ENCODE measurements around the gene WARS2.

WARS2 gene

GRCh38 chr1:119099775-119100174, 40.7 kb downstream of the WARS2 start:
- H3K9me3 ChIP-seq (ENCODE audit: low read length), result no peaks in the 10 kb centered on the region
- H3K4me1 ChIP-seq (ENCODE audit: insufficient read depth, low read length), result no peaks in the 10 kb centered on the region
- no peak overlapping the region for H3K4me3 ChIP-seq (ENCODE audit: low read length)
- H3K27me3 ChIP-seq (ENCODE audit: insufficient read depth, low read length), result no peaks in the 10 kb centered on the region
- H2AFZ ChIP-seq (ENCODE audit: low read depth, low read length), result no peak overlapping the region
- H3K36me3 ChIP-seq (ENCODE audit: insufficient read depth, low read length), result no peaks in the 10 kb centered on the region

GRCh38 chr1:119097380-119097779, 43.1 kb downstream of the WARS2 start:
- Histone ChIP-seq H3K9me3 (ENCODE audit: low read length) (no peaks in the 10 kb centered on the region), H3K36me3 (ENCODE audit: insufficient read depth, low read length) (no peaks in the 10 kb centered on the region), H3K4me1 (ENCODE audit: insufficient read depth, low read length) (no peaks in the 10 kb centered on the region), H3K4me3 (ENCODE audit: low read length) (no peak overlapping the region), H3K27me3 (ENCODE audit: insufficient read depth, low read length) (no peaks in the 10 kb centered on the region), H2AFZ (ENCODE audit: low read depth, low read length) (no peak overlapping the region)

- Histone ChIP-seq H3K9me3 (ENCODE audit: low read length) (peaks cover 1% of the 10 kb centered on the region), H3K36me3 (ENCODE audit: insufficient read depth, low read length) (no peaks in the 10 kb centered on the region), H3K27me3 (ENCODE audit: insufficient read depth, low read length) (no peaks in the 10 kb centered on the region), H3K4me3 (ENCODE audit: low read length) (no peak overlapping the region), H2AFZ (ENCODE audit: low read depth, low read length) (no peak overlapping the region), H3K4me1 (ENCODE audit: insufficient read depth, low read length) (no peaks in the 10 kb centered on the region)
Measured at GRCh38 chr1:119093721-119094120, 46.7 kb downstream of the WARS2 start.

- H3K36me3 ChIP-seq (ENCODE audit: insufficient read depth, low read length), result no peaks in the 10 kb centered on the region
- H2AFZ ChIP-seq (ENCODE audit: low read depth, low read length), result no peak overlapping the region
- H3K4me1 ChIP-seq (ENCODE audit: insufficient read depth, low read length), result no peaks in the 10 kb centered on the region
- peaks cover 1% of the 10 kb centered on the region for H3K9me3 ChIP-seq (ENCODE audit: low read length)
- no peaks in the 10 kb centered on the region for H3K27me3 ChIP-seq (ENCODE audit: insufficient read depth, low read length)
- no peak overlapping the region for H3K4me3 ChIP-seq (ENCODE audit: low read length)
Measured at GRCh38 chr1:119091618-119092017, 48.8 kb downstream of the WARS2 start.

GRCh38 chr1:119090250-119090649, 50.2 kb downstream of the WARS2 start:
- no peak overlapping the region for H2AFZ ChIP-seq (ENCODE audit: low read depth, low read length)
- H3K4me3 ChIP-seq (ENCODE audit: low read length), result no peak overlapping the region
- no peaks in the 10 kb centered on the region for H3K36me3 ChIP-seq (ENCODE audit: insufficient read depth, low read length)
- peaks cover 1% of the 10 kb centered on the region for H3K9me3 ChIP-seq (ENCODE audit: low read length)
- no peaks in the 10 kb centered on the region for H3K4me1 ChIP-seq (ENCODE audit: insufficient read depth, low read length)
- H3K27me3 ChIP-seq (ENCODE audit: insufficient read depth, low read length), result no peaks in the 10 kb centered on the region

GRCh38 chr1:119086830-119087229, 53.6 kb downstream of the WARS2 start:
- no peak overlapping the region for H2AFZ ChIP-seq (ENCODE audit: low read depth, low read length)
- no peak overlapping the region for H3K4me3 ChIP-seq (ENCODE audit: low read length)
- peaks cover 1% of the 10 kb centered on the region for H3K9me3 ChIP-seq (ENCODE audit: low read length)
- H3K4me1 ChIP-seq (ENCODE audit: insufficient read depth, low read length), result no peaks in the 10 kb centered on the region
- no peaks in the 10 kb centered on the region for H3K27me3 ChIP-seq (ENCODE audit: insufficient read depth, low read length)
- H3K36me3 ChIP-seq (ENCODE audit: insufficient read depth, low read length), result no peaks in the 10 kb centered on the region

- Histone ChIP-seq H2AFZ (ENCODE audit: low read depth, low read length) (no peak overlapping the region), H3K4me1 (ENCODE audit: insufficient read depth, low read length) (no peaks in the 10 kb centered on the region), H3K4me3 (ENCODE audit: low read length) (no peak overlapping the region), H3K9me3 (ENCODE audit: low read length) (no peaks in the 10 kb centered on the region), H3K27me3 (ENCODE audit: insufficient read depth, low read length) (no peaks in the 10 kb centered on the region), H3K36me3 (ENCODE audit: insufficient read depth, low read length) (no peaks in the 10 kb centered on the region)
Measured at GRCh38 chr1:119084798-119085197, 55.7 kb downstream of the WARS2 start.

- Histone ChIP-seq H3K4me1 (ENCODE audit: insufficient read depth, low read length) (no peaks in the 10 kb centered on the region), H3K36me3 (ENCODE audit: insufficient read depth, low read length) (no peaks in the 10 kb centered on the region), H3K27me3 (ENCODE audit: insufficient read depth, low read length) (no peaks in the 10 kb centered on the region), H3K4me3 (ENCODE audit: low read length) (no peak overlapping the region), H3K9me3 (ENCODE audit: low read length) (no peaks in the 10 kb centered on the region), H2AFZ (ENCODE audit: low read depth, low read length) (no peak overlapping the region)
Measured at GRCh38 chr1:119083980-119084379, 56.5 kb downstream of the WARS2 start.

- H3K4me3 ChIP-seq (ENCODE audit: low read length), result no peak overlapping the region
- H3K27me3 ChIP-seq (ENCODE audit: insufficient read depth, low read length), result no peaks in the 10 kb centered on the region
- no peaks in the 10 kb centered on the region for H3K9me3 ChIP-seq (ENCODE audit: low read length)
- no peaks in the 10 kb centered on the region for H3K36me3 ChIP-seq (ENCODE audit: insufficient read depth, low read length)
- no peaks in the 10 kb centered on the region for H3K4me1 ChIP-seq (ENCODE audit: insufficient read depth, low read length)
- no peak overlapping the region for H2AFZ ChIP-seq (ENCODE audit: low read depth, low read length)
Measured at GRCh38 chr1:119083479-119083878, 57.0 kb downstream of the WARS2 start.

GRCh38 chr1:119081700-119082099, 58.8 kb downstream of the WARS2 start:
- no peaks in the 10 kb centered on the region for H3K9me3 ChIP-seq (ENCODE audit: low read length)
- no peaks in the 10 kb centered on the region for H3K4me1 ChIP-seq (ENCODE audit: insufficient read depth, low read length)
- no peak overlapping the region for H3K4me3 ChIP-seq (ENCODE audit: low read length)
- H3K36me3 ChIP-seq (ENCODE audit: insufficient read depth, low read length), result no peaks in the 10 kb centered on the region
- no peak overlapping the region for H2AFZ ChIP-seq (ENCODE audit: low read depth, low read length)
- no peaks in the 10 kb centered on the region for H3K27me3 ChIP-seq (ENCODE audit: insufficient read depth, low read length)

- Histone ChIP-seq H3K27me3 (ENCODE audit: insufficient read depth, low read length) (no peaks in the 10 kb centered on the region), H3K36me3 (ENCODE audit: insufficient read depth, low read length) (no peaks in the 10 kb centered on the region), H3K9me3 (ENCODE audit: low read length) (no peaks in the 10 kb centered on the region), H3K4me3 (ENCODE audit: low read length) (no peak overlapping the region), H3K4me1 (ENCODE audit: insufficient read depth, low read length) (no peaks in the 10 kb centered on the region), H2AFZ (ENCODE audit: low read depth, low read length) (no peak overlapping the region)
Measured at GRCh38 chr1:119081267-119081666, 59.2 kb downstream of the WARS2 start.

GRCh38 chr1:119080586-119080985, 59.9 kb downstream of the WARS2 start:
- H3K27me3 ChIP-seq (ENCODE audit: insufficient read depth, low read length), result no peaks in the 10 kb centered on the region
- H3K36me3 ChIP-seq (ENCODE audit: insufficient read depth, low read length), result no peaks in the 10 kb centered on the region
- no peaks in the 10 kb centered on the region for H3K4me1 ChIP-seq (ENCODE audit: insufficient read depth, low read length)
- H2AFZ ChIP-seq (ENCODE audit: low read depth, low read length), result no peak overlapping the region
- H3K9me3 ChIP-seq (ENCODE audit: low read length), result no peaks in the 10 kb centered on the region
- H3K4me3 ChIP-seq (ENCODE audit: low read length), result no peak overlapping the region

- H3K36me3 ChIP-seq (ENCODE audit: insufficient read depth, low read length), result no peaks in the 10 kb centered on the region
- H2AFZ ChIP-seq (ENCODE audit: low read depth, low read length), result no peak overlapping the region
- no peak overlapping the region for H3K4me3 ChIP-seq (ENCODE audit: low read length)
- no peaks in the 10 kb centered on the region for H3K4me1 ChIP-seq (ENCODE audit: insufficient read depth, low read length)
- no peaks in the 10 kb centered on the region for H3K27me3 ChIP-seq (ENCODE audit: insufficient read depth, low read length)
- no peaks in the 10 kb centered on the region for H3K9me3 ChIP-seq (ENCODE audit: low read length)
Measured at GRCh38 chr1:119079881-119080280, 60.6 kb downstream of the WARS2 start.

GRCh38 chr1:119075614-119076013, 64.8 kb downstream of the WARS2 start:
- Histone ChIP-seq H3K27me3 (ENCODE audit: insufficient read depth, low read length) (no peaks in the 10 kb centered on the region), H3K4me3 (ENCODE audit: low read length) (no peak overlapping the region), H3K4me1 (ENCODE audit: insufficient read depth, low read length) (no peaks in the 10 kb centered on the region)

More at GRCh38 chr1:119075614-119076013, 64.8 kb downstream of the WARS2 start:
- Histone ChIP-seq H3K9me3 (ENCODE audit: low read length) (no peaks in the 10 kb centered on the region), H2AFZ (ENCODE audit: low read depth, low read length) (no peak overlapping the region), H3K36me3 (ENCODE audit: insufficient read depth, low read length) (no peaks in the 10 kb centered on the region)
